Fibroblast of lung (primary cell): ENCODE measurements around the gene STX1A. TPM values are rescaled to one million over a fixed set of nuclear protein-coding genes. Genes with fewer than 3 reads are reported as not detected.

ENCODE experiments used
- DNase-seq, 2 donors: peaks; one replicate each; pipeline versions ENCODE4 v3.0.0 to v3.0.0-alpha.2; 2010; ENCODE audit warnings: low read depth in 2 of 2
- H2AFZ ChIP-seq: 2 replicates; pipeline ENCODE4 v1.5.1; 2012; ENCODE audit warnings: low read length, control low read depth, inconsistent platforms
- H3K27ac ChIP-seq: 2 replicates; pipeline ENCODE4 v1.5.1; 2011; ENCODE audit warnings: low read length, control low read depth; ENCODE audit not compliant: insufficient read depth
- H3K27me3 ChIP-seq: 2 replicates; pipeline ENCODE4 v1.5.1; 2011; ENCODE audit warnings: mild to moderate bottlenecking, low read length; ENCODE audit not compliant: control insufficient read depth, insufficient read depth
- H3K36me3 ChIP-seq: 2 replicates; pipeline ENCODE4 v1.5.1; 2011; ENCODE audit warnings: low read length; ENCODE audit not compliant: control insufficient read depth, insufficient read depth
- H3K4me1 ChIP-seq: 2 replicates; pipeline ENCODE4 v1.5.1; 2011; ENCODE audit warnings: low read length; ENCODE audit not compliant: control insufficient read depth, insufficient read depth; ENCODE audit errors: extremely low read depth
- H3K4me2 ChIP-seq: 2 replicates; pipeline ENCODE4 v1.5.1; 2011; ENCODE audit warnings: low read length, control low read depth; ENCODE audit not compliant: insufficient read depth; ENCODE audit errors: extremely low read depth
- H3K4me3 ChIP-seq, 4 experiments: fragments of 200-600 bp in 1 of 4; sonication (generic) in 1 of 4; replicated peaks in 1 of 4; 2 replicates each; pipeline ENCODE4 v1.5.1; 2011 to 2016; ENCODE audit warnings: low read length in 4 of 4, low read depth in 3 of 4, mild to moderate bottlenecking in 3 of 4, control low read depth in 2 of 4, inconsistent platforms in 1 of 4, mixed read lengths in 1 of 4; ENCODE audit not compliant: insufficient read depth in 1 of 4; ENCODE audit errors: control extremely low read depth in 1 of 4
- H3K79me2 ChIP-seq: 2 replicates; pipeline ENCODE4 v1.5.1; 2012; ENCODE audit warnings: mild to moderate bottlenecking, low read length, inconsistent platforms; ENCODE audit not compliant: control insufficient read depth, insufficient read depth
- H3K9ac ChIP-seq: 2 replicates; pipeline ENCODE4 v1.5.1; 2011; ENCODE audit warnings: mild to moderate bottlenecking, low read length, control low read depth; ENCODE audit not compliant: insufficient read depth
- H3K9me3 ChIP-seq: 2 replicates; pipeline ENCODE4 v1.5.1; 2012; ENCODE audit warnings: low read depth, low read length; ENCODE audit not compliant: control insufficient read depth, insufficient read depth
- H4K20me1 ChIP-seq: 2 replicates; pipeline ENCODE4 v1.5.1; 2011; ENCODE audit warnings: low read length; ENCODE audit not compliant: control insufficient read depth, insufficient read depth; ENCODE audit errors: extremely low read depth
- CTCF ChIP-seq, 2 donors: IDR thresholded peaks in 1 of 2; conservative IDR thresholded peaks in 1 of 2; 1 replicate in 1 of 2; 2 replicates in 1 of 2; pipeline ENCODE4 v1.5.1; 2011 to 2012; ENCODE audit warnings: low read length in 2 of 2, control low read depth in 1 of 2, inconsistent platforms in 1 of 2, low read depth in 1 of 2, mild to moderate bottlenecking in 1 of 2
- EZH2 ChIP-seq: IDR thresholded peaks from 2 replicates; pipeline ENCODE4 v1.5.1; 2012; ENCODE audit warnings: low read length, control low read depth, mild to moderate bottlenecking; ENCODE audit errors: missing control alignments
- polyA plus RNA-seq, 2 donors: library from polyadenylated mRNA; depleted of rRNA in 1 of 2; stranded (reverse) in 1 of 2; unstranded in 1 of 2; fragments of >200 nt; gene quantifications; 2 replicates each; pipeline ENCODE4 v1.2.1, GENCODE V29; 2011 to 2012; ENCODE audit warnings: missing spikeins in 1 of 2
- total RNA-seq: library from RNA; depleted of rRNA; stranded (reverse); fragments of >200 nt; gene quantifications from 2 replicates; pipeline ENCODE4 v1.2.1, GENCODE V29; 2014

The STX1A gene
- total and polyA plus RNA-seq, 2 donors (not counting 1 experiment from before 2014, with no cell fraction given) = 7.8 to 8.1 TPM

DNA sequence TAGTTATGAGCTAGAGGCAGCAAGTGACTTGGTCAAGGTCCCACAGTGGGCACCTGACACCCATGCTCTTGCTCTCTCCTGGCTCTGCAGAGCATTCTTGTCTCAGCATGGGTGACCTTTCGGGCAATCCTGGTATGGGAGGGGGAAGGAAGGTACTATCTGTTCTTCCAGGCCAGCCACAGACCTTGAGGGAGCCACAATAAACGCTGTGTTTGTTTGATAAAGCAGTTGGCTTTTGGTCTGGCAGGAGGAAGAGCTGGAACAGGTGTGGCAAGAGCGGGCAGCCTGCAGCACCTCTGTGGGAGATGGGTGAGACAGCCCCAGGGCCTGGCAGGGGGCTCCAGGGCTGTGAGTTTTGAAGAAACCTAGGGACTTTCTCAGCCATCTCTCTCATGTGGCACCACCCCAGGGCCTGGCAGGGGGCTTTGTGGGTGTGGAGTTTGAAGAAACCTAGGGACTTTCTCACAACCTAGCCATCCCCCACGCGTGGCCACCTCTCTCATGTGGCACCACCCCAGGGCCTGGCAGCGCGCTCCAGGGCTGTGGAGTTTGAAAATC, 39.2 kb upstream of the STX1A start:
- Histone ChIP-seq H3K27ac (no peak overlapping the region), H3K9me3 (no peaks in the 10 kb centered on the region), H3K36me3 (no peaks in the 10 kb centered on the region), H4K20me1 (no peaks in the 10 kb centered on the region), H3K4me2 (no peak overlapping the region), H3K4me3 (no peak overlapping the region), H3K79me2 (no peaks in the 10 kb centered on the region), H3K4me1 (no peaks in the 10 kb centered on the region), H3K9ac (no peak overlapping the region), H2AFZ (no peak overlapping the region), H3K27me3 (no peaks in the 10 kb centered on the region)
- DNase-seq = no peak
- no peak for TF ChIP-seq EZH2
- no peak for TF ChIP-seq CTCF (conservative IDR thresholded peaks at IDR 0.05 in 1 of 2, IDR thresholded peaks at IDR 0.05 in 1 of 2; ENCODE audit: low read depth in 1 of 2, low read length in 2 of 2)

- DNase-seq = no peak
- no peak overlapping the region for H3K4me3 ChIP-seq
- no peaks in the 10 kb centered on the region for H3K4me1 ChIP-seq
- no peak overlapping the region for H3K4me2 ChIP-seq
- H3K9me3 ChIP-seq = no peaks in the 10 kb centered on the region
- no peaks in the 10 kb centered on the region for H3K79me2 ChIP-seq
- H3K9ac ChIP-seq = no peak overlapping the region
- H4K20me1 ChIP-seq = no peaks in the 10 kb centered on the region
- H3K27ac ChIP-seq = no peak overlapping the region
- H3K27me3 ChIP-seq = no peaks in the 10 kb centered on the region
- no peaks in the 10 kb centered on the region for H3K36me3 ChIP-seq
- TF ChIP-seq CTCF (conservative IDR thresholded peaks at IDR 0.05 in 1 of 2, IDR thresholded peaks at IDR 0.05 in 1 of 2; ENCODE audit: low read depth in 1 of 2, low read length in 2 of 2) = no peak
- TF ChIP-seq EZH2 = no peak
- no peak overlapping the region for H2AFZ ChIP-seq
Measured at GRCh38 chr7:73749931-73750776, 30.7 kb upstream of the STX1A start.

DNA sequence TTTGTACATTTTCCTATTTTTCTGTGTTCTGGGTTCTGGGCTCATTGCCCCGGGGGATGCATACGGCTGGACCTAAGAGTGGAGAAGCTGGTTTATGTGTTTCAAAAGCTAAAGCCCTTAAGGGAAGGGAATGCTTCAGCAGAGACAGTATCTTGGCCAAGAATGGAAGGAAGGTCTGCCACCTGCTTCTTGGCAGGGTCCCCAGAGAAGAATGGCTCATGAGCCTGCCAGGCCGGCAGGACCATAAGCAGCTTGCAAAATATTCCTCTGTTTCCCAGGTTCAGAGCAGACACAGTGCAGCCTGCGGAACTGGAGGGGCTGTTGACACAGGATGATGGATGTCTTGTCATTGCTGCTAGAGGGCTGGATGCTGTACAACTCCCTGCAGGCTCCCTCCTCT, 26.9 kb upstream of the STX1A start:
- Histone ChIP-seq H3K4me3 (no peak overlapping the region), H3K79me2 (no peaks in the 10 kb centered on the region), H2AFZ (no peak overlapping the region), H3K27ac (no peak overlapping the region), H3K27me3 (no peaks in the 10 kb centered on the region), H3K4me2 (no peak overlapping the region), H3K9me3 (no peaks in the 10 kb centered on the region), H3K4me1 (no peaks in the 10 kb centered on the region), H4K20me1 (no peaks in the 10 kb centered on the region), H3K36me3 (no peaks in the 10 kb centered on the region), H3K9ac (no peak overlapping the region)
- DNase-seq = no peak
- no peak for TF ChIP-seq EZH2
- TF ChIP-seq CTCF (conservative IDR thresholded peaks at IDR 0.05 in 1 of 2, IDR thresholded peaks at IDR 0.05 in 1 of 2; ENCODE audit: low read depth in 1 of 2, low read length in 2 of 2) = no peak
